Neural cell (in vitro differentiated cells): Measurements from ENCODE around the gene SUSD3. TPM values are rescaled to one million over a fixed set of nuclear protein-coding genes. Genes with fewer than 3 reads are reported as not detected.

ENCODE experiments used
- H2AFZ ChIP-seq: fragments of 200-600, 300-800 bp; sonication (generic), shearing (Covaris generic); 2 replicates; pipeline ENCODE4 v1.6.0; 2014; ENCODE audit warnings: low read depth, mild to moderate bottlenecking, antibody characterized with exemption, low read length, moderate library complexity
- H3F3A ChIP-seq: fragments of 200-600 bp; shearing (Covaris generic); 2 replicates; pipeline ENCODE4 v1.6.1; 2016; ENCODE audit warnings: mild to moderate bottlenecking, moderate library complexity, mixed read lengths, antibody characterized with exemption, low read length; ENCODE audit not compliant: insufficient read depth, poor library complexity, severe bottlenecking
- H3K27ac ChIP-seq: fragments of 200-600, 300-800 bp; sonication (generic), shearing (Covaris generic); 2 replicates; pipeline ENCODE4 v1.5.1; 2014; ENCODE audit warnings: mild to moderate bottlenecking, low read length, moderate library complexity
- H3K27me3 ChIP-seq: fragments of 300-800, 200-600 bp; sonication (generic), shearing (Covaris generic); 2 replicates; pipeline ENCODE4 v1.6.0; 2014; ENCODE audit warnings: mild to moderate bottlenecking, low read depth, low read length, moderate library complexity; ENCODE audit not compliant: insufficient read depth
- H3K36me3 ChIP-seq: fragments of 300-800, 200-600 bp; sonication (generic), shearing (Covaris generic); 2 replicates; pipeline ENCODE4 v1.5.1; 2014; ENCODE audit warnings: mild to moderate bottlenecking, antibody characterized with exemption, low read length, moderate library complexity; ENCODE audit not compliant: insufficient read depth
- H3K4me2 ChIP-seq: fragments of 300-800, 200-600 bp; sonication (generic), shearing (Covaris generic); 2 replicates; pipeline ENCODE4 v1.6.0; 2014; ENCODE audit warnings: mild to moderate bottlenecking, low read length
- H3K4me3 ChIP-seq: fragments of 300-800, 200-600 bp; sonication (generic), shearing (Covaris generic); 2 replicates; pipeline ENCODE4 v1.5.1; 2014; ENCODE audit warnings: mild to moderate bottlenecking, low read length, moderate library complexity
- H3K79me2 ChIP-seq: fragments of 200-600 bp; shearing (Covaris generic); replicated peaks from 2 replicates; pipeline ENCODE4 v1.6.0; 2014; ENCODE audit warnings: mild to moderate bottlenecking, low read length, moderate library complexity; ENCODE audit not compliant: insufficient read depth
- H3K9ac ChIP-seq: fragments of 300-800, 200-600 bp; sonication (generic), shearing (Covaris generic); 2 replicates; pipeline ENCODE4 v1.6.1; 2016; ENCODE audit warnings: mild to moderate bottlenecking, low read length, mixed read lengths
- H3K9me2 ChIP-seq: fragments of 200-600 bp; shearing (Covaris generic); 2 replicates; pipeline ENCODE4 v1.6.1; 2016; ENCODE audit warnings: mild to moderate bottlenecking, low read length, mixed read lengths; ENCODE audit not compliant: insufficient read depth
- H3K9me3 ChIP-seq: fragments of 200-600, 300-800 bp; sonication (generic), shearing (Covaris generic); 2 replicates; pipeline ENCODE4 v1.6.1; 2016; ENCODE audit warnings: mild to moderate bottlenecking, mixed run types, low read length, moderate library complexity, mixed read lengths
- H4K20me1 ChIP-seq: fragments of 200-600 bp; shearing (Covaris generic); 2 replicates; pipeline ENCODE4 v1.6.1; 2016; ENCODE audit warnings: mild to moderate bottlenecking, mixed run types; ENCODE audit not compliant: insufficient read depth
- CTCF ChIP-seq: fragments of 450-650 bp; IDR thresholded peaks from 2 replicates; pipeline ENCODE4 v1.5.1; 2014; ENCODE audit warnings: antibody characterized with exemption, mild to moderate bottlenecking, moderate library complexity; ENCODE audit not compliant: poor library complexity, severe bottlenecking
- EP300 ChIP-seq: fragments of 450-650 bp; conservative IDR thresholded peaks from 2 replicates; pipeline ENCODE4 v1.6.1; 2014; ENCODE audit warnings: antibody characterized with exemption, mild to moderate bottlenecking, moderate library complexity; ENCODE audit not compliant: poor library complexity, severe bottlenecking
- EZH2 ChIP-seq: fragments of 200-600, 300-800 bp; shearing (Covaris generic), sonication (generic); IDR thresholded peaks from 2 replicates; pipeline ENCODE4 v1.6.1; 2014; ENCODE audit warnings: antibody characterized with exemption, low read length, borderline replicate concordance, mild to moderate bottlenecking; ENCODE audit not compliant: insufficient read depth, poor library complexity, severe bottlenecking
- MXI1 ChIP-seq: fragments of 450-650 bp; conservative IDR thresholded peaks from 2 replicates; pipeline ENCODE4 v1.6.1; 2014; ENCODE audit warnings: antibody characterized with exemption, mild to moderate bottlenecking; ENCODE audit not compliant: poor library complexity, severe bottlenecking
- POLR2AphosphoS5 ChIP-seq: IDR thresholded peaks from 2 replicates; pipeline ENCODE4 v1.6.1; 2012
- RAD21 ChIP-seq: fragments of 450-650 bp; conservative IDR thresholded peaks from 2 replicates; pipeline ENCODE4 v1.6.1; 2014; ENCODE audit warnings: antibody characterized with exemption, mild to moderate bottlenecking, moderate library complexity
- SMC3 ChIP-seq: fragments of 450-650 bp; conservative IDR thresholded peaks from 2 replicates; pipeline ENCODE4 v1.6.1; 2014; ENCODE audit warnings: antibody characterized with exemption, mild to moderate bottlenecking, moderate library complexity; ENCODE audit not compliant: poor library complexity
- TAF1 ChIP-seq: IDR thresholded peaks from 2 replicates; pipeline ENCODE4 v1.6.1; 2012; ENCODE audit warnings: low read depth
- polyA plus RNA-seq: library from polyadenylated mRNA; depleted of rRNA; stranded (reverse); fragments of >200 nt; gene quantifications from 2 replicates; pipeline ENCODE4 v1.2.3, GENCODE V29; 2014
- TF ChIP-seq, protein P1 (sequence below): IDR thresholded peaks from 2 replicates; pipeline ENCODE4 v1.6.1; 2012; ENCODE audit warnings: borderline replicate concordance

SUSD3 gene
- polyA plus RNA-seq, 1 donor from 2014 or later: not detected

- Histone ChIP-seq H3F3A (no peaks in the 10 kb centered on the region), H3K9me3 (no peaks in the 10 kb centered on the region), H2AFZ (no peak overlapping the region), H3K9ac (no peak overlapping the region), H3K27ac (no peak overlapping the region), H3K4me2 (no peak overlapping the region), H3K4me3 (no peak overlapping the region), H3K79me2 (peaks cover 4% of the 10 kb centered on the region), H3K27me3 (no peaks in the 10 kb centered on the region), H3K9me2 (no peaks in the 10 kb centered on the region), H4K20me1 (no peaks in the 10 kb centered on the region), H3K36me3 (no peaks in the 10 kb centered on the region)
- TF ChIP-seq CTCF (no peak), MXI1 (no peak), SMC3 (no peak), TAF1 (no peak), RAD21 (no peak), EZH2 (no peak), EP300 (no peak), POLR2AphosphoS5 (no peak)
- TF ChIP-seq, protein P1, sequence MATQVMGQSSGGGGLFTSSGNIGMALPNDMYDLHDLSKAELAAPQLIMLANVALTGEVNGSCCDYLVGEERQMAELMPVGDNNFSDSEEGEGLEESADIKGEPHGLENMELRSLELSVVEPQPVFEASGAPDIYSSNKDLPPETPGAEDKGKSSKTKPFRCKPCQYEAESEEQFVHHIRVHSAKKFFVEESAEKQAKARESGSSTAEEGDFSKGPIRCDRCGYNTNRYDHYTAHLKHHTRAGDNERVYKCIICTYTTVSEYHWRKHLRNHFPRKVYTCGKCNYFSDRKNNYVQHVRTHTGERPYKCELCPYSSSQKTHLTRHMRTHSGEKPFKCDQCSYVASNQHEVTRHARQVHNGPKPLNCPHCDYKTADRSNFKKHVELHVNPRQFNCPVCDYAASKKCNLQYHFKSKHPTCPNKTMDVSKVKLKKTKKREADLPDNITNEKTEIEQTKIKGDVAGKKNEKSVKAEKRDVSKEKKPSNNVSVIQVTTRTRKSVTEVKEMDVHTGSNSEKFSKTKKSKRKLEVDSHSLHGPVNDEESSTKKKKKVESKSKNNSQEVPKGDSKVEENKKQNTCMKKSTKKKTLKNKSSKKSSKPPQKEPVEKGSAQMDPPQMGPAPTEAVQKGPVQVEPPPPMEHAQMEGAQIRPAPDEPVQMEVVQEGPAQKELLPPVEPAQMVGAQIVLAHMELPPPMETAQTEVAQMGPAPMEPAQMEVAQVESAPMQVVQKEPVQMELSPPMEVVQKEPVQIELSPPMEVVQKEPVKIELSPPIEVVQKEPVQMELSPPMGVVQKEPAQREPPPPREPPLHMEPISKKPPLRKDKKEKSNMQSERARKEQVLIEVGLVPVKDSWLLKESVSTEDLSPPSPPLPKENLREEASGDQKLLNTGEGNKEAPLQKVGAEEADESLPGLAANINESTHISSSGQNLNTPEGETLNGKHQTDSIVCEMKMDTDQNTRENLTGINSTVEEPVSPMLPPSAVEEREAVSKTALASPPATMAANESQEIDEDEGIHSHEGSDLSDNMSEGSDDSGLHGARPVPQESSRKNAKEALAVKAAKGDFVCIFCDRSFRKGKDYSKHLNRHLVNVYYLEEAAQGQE: no peak
Measured at GRCh38 chr9:93098236-93098946, 39.9 kb downstream of the SUSD3 start.

DNA sequence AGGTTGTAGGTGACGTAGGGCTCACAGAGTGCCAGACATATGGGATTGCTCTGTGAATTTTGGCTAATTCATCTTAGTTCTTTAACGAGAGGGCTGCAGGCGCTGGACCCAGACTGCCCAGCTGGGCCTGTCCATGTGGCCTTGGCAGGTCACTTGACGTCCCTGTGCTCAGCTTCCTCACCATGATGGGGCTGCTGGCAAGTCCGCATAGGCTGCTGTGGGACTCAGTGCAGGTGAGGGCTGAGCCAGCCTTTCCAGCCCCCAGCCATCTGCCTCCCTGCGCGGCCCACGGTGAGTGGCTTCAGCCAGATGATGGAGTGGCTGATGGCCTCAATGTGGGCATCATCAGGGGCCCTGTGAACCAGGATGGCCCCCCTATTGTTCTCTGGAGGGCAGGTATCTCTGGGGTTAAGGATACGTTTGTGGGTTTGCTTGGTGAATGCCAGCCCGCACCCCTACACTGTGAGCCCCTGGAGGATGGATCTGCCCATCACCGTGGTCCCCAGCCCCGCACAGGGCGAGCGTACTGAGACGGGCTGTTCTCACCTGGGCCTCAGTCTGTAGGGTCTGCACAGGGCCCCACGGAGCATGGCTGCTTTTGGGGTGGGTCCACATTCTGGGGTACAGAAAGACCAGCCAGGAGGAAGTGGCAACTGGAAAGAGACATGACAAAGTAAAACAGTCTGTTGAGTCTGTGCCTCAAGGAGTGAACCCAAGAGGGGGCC lies 41.2 kb downstream of the SUSD3 start:
- Histone ChIP-seq H4K20me1 (no peaks in the 10 kb centered on the region), H3F3A (no peaks in the 10 kb centered on the region), H3K27ac (no peak overlapping the region), H2AFZ (no peak overlapping the region), H3K4me3 (no peak overlapping the region), H3K79me2 (peaks cover 4% of the 10 kb centered on the region), H3K27me3 (no peaks in the 10 kb centered on the region), H3K9me3 (no peaks in the 10 kb centered on the region), H3K9me2 (no peaks in the 10 kb centered on the region), H3K4me2 (no peak overlapping the region), H3K36me3 (no peaks in the 10 kb centered on the region), H3K9ac (no peak overlapping the region)
- TF ChIP-seq EP300 (no peak), TAF1 (no peak), EZH2 (no peak), CTCF (no peak), POLR2AphosphoS5 (no peak), SMC3 (no peak), MXI1 (no peak), RAD21 (no peak)
- TF ChIP-seq, protein P1: no peak
